22Rv1 (cell line): ENCODE measurements around the gene EIF4G3.

Source experiments
- H3K27ac ChIP-seq: fragments of 450-650 bp; 2 replicates; pipeline ENCODE4 v1.5.1; 2017
- ZFX ChIP-seq: fragments of 450-650 bp; IDR thresholded peaks from 2 replicates; pipeline ENCODE4 v1.6.1; 2017; ENCODE audit warnings: antibody characterized with exemption, borderline replicate concordance
- TF ChIP-seq, protein P1 (sequence below): fragments of 450-650 bp; IDR thresholded peaks from 2 replicates; pipeline ENCODE4 v1.5.1; 2017; ENCODE audit warnings: mild to moderate bottlenecking

EIF4G3 gene

DNA sequence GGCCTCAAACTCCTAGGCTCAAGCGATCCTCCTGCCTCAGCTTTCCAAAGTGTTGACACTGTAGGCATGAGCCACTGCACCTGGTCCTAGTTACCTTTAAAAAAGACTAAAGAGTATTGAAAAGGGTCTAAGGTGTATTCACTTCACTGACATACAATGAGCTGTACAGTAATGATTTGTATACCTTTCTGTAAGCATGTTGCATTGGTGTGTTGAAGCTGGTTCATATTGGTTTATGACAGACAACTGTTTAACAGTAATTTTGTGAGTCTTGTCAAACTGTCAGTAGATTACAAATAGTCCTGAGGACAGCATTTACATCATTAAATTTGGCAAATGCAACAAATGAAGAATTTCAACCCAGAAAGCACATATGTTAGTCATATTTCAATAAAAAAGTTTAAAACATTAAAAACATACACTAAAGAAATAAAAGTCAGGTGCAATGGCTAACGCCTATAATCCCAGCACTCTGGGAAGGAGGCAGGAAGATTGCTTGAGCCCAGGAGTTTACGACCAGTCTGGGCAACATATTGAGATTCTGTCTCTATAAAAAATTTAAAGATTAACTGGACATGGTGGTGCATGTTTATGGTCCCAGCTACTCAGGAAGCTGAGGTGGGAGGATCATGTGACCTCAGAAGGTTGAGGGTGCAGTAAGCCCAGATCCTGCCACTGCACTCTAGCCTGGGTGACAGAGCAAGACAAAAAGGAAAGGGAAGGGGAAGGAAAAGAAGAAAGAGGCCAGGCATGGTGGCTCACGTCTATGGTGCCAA, 301.3 kb downstream of the EIF4G3 start:
- no peak overlapping the region for H3K27ac ChIP-seq
- TF ChIP-seq, protein P1, sequence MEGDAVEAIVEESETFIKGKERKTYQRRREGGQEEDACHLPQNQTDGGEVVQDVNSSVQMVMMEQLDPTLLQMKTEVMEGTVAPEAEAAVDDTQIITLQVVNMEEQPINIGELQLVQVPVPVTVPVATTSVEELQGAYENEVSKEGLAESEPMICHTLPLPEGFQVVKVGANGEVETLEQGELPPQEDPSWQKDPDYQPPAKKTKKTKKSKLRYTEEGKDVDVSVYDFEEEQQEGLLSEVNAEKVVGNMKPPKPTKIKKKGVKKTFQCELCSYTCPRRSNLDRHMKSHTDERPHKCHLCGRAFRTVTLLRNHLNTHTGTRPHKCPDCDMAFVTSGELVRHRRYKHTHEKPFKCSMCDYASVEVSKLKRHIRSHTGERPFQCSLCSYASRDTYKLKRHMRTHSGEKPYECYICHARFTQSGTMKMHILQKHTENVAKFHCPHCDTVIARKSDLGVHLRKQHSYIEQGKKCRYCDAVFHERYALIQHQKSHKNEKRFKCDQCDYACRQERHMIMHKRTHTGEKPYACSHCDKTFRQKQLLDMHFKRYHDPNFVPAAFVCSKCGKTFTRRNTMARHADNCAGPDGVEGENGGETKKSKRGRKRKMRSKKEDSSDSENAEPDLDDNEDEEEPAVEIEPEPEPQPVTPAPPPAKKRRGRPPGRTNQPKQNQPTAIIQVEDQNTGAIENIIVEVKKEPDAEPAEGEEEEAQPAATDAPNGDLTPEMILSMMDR, result no peak
- TF ChIP-seq ZFX, result no peak

DNA sequence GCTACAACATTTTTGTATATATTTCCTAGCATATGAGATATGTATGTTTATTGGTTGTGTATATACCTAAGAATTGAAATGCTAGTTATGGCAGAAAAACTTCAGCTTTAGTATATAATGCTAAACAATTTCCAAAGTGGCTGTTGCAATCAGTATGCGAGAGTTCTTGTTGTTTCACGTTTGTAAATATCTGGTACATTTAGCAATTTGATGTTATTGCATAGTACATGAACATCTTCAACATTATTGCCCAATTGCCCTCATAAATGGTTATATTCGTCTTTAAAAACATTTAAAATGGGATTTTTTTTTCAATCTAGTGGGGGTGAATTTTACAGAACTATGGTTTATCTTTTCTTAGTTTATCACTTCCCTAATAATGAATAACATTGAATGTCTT, 303.4 kb downstream of the EIF4G3 start:
- TF ChIP-seq ZFX, result no peak
- TF ChIP-seq, protein P1, result no peak
- H3K27ac ChIP-seq, result no peak overlapping the region

DNA sequence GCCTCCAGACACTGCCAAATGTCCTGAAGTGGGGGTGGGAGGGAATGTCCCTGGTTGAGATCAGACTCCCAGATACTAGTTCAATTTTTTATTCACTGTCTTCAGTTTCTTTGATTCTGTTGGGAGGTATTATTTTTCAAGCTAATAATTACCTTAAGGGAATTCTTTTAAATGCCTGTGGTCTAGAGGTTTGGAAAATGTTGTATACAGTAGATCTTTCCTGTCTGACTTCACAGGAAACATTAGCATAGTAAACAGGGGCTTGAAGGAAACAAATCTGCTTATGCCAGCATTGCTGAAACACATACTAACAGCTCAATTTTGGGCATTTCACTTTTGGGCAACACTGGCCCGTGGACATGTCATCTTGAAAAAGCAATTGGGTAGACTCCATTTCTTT, 305.3 kb downstream of the EIF4G3 start:
- TF ChIP-seq, protein P1, result no peak
- TF ChIP-seq ZFX, result no peak
- no peak overlapping the region for H3K27ac ChIP-seq

DNA sequence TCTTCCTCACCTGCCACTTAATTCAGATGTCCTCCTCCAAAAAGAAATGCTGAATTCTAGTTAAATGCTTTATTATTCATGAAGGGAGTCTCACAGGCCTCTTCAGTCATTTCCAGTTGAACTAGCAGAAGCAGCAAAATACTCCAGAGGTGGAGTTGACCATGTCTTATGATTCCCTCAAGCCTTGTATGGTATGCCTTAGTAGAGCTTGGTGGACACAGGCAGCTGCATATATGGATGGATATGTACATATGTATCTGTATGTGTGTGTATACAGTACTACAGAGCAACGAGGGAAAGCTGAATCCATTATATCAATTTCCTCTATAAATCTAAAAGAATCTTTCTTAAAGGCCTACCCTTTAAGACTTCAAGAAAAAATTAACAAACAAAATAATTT, 306.0 kb downstream of the EIF4G3 start:
- no peak overlapping the region for H3K27ac ChIP-seq
- TF ChIP-seq ZFX, result no peak
- TF ChIP-seq, protein P1, result no peak

DNA sequence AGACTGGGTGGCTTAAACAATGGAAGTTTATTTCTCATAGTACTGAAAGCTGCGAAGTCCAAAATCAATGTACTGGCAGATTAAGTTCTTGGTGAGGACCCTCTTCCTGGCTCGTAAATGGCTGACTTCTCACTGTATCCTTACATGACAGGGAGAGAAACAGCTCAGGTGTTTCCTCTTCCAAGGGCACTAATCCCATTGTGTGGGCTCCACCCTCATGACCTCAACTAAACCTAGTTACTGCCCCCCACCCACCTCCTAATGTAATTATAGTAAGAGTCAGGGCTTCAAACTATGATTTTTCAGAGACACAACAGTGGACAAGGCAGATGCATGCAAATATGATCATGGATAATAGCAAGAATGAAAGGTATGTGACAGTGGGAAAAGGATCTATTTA, 308.4 kb downstream of the EIF4G3 start:
- TF ChIP-seq ZFX, result no peak
- TF ChIP-seq, protein P1, result no peak
- H3K27ac ChIP-seq, result no peak overlapping the region

DNA sequence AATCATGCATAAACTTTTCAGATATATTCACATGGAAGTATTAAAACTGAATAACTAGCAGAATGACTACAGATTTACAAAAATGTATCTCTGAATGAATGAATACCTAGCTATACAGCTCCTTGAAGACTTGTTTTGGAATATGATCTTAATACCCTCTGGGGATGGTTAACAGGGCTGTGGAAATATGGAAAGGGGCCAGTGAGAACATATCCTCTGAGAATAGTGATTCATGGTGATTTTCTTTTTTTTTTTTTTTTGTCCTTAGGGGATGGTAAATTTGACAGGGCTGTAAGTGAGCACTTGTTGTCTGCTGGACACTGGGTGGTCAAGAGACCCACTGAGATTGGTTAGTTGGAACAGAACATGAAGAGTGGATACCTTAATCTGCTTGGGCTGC, 308.9 kb downstream of the EIF4G3 start:
- TF ChIP-seq, protein P1, result no peak
- no peak for TF ChIP-seq ZFX
- no peak overlapping the region for H3K27ac ChIP-seq

DNA sequence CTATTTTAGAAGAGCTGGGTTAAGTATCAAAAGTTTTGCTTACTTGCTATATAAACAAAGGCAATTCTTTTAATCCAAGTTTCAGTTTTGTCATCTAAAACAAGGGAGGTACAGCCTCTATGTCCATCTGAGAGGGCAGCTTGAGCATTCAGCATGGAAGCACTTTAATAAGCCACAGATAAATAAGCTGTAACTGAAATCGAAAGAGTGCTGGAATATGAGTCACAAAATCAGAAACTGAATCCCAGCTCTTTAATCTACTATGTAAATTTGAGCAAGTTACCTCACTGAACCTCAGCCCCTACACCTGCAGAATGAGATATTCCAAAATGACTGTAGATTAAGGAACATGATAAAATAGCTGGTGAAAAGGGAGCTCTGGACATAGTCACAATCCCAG, 309.6 kb downstream of the EIF4G3 start:
- H3K27ac ChIP-seq, result no peak overlapping the region
- TF ChIP-seq, protein P1, result no peak
- TF ChIP-seq ZFX, result no peak
